Stimulated activated effector memory CD8-positive, alpha-beta T cell treated with anti-CD3 and anti-CD28 coated beads, Interleukin-12 subunit alpha, Interleukin-12 subunit beta, amount 100 ng/mL, for 72 hours (primary cell): ENCODE measurements around the gene RTN1.

Experiments used
- ATAC-seq: fragments of 150-1000 bp; cut with Tn5 transposase; 2 replicates; pipeline ENCODE4 v1.10.0; 2021
- DNase-seq, 2 donors: peaks; one replicate each; pipeline ENCODE4 v3.0.0; 2021 to 2022; ENCODE audit warnings: low spot score in 2 of 2
- H3K27ac Mint-ChIP-seq: one replicate; pipeline ENCODE4 v1.8.0; 2022; ENCODE audit warnings: mild to moderate bottlenecking, mixed read lengths
- H3K36me3 Mint-ChIP-seq: one replicate; pipeline ENCODE4 v1.8.0; 2022; ENCODE audit warnings: mild to moderate bottlenecking, mixed read lengths
- H3K4me1 Mint-ChIP-seq: one replicate; pipeline ENCODE4 v1.8.0; 2022; ENCODE audit warnings: mixed read lengths
- H3K4me3 Mint-ChIP-seq: one replicate; pipeline ENCODE4 v1.8.0; 2022; ENCODE audit warnings: mild to moderate bottlenecking, mixed read lengths
- H3K9me3 Mint-ChIP-seq: one replicate; pipeline ENCODE4 v1.8.0; 2022; ENCODE audit warnings: mixed read lengths

The RTN1 gene

DNA sequence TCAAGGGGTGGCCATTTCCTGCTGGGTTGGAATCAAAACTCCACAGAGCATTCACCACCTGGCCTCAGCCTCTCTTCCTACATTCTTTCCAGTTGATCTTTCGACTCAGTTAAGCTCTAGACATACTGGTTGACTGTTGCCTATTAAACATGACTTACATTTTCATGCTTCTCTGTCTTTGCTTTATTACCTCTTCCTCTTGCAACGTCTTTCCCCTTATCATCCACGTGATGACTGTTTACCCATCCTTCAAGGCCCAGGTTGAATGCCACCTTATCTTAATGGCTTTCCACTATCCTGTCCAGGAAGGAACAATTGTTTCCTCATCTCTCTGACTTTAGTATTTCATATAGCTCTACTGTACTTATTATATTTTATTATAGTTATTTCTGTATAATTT is 269.5 kb downstream of the RTN1 start:
- no peak overlapping the region for H3K27ac Mint-ChIP-seq
- DNase-seq (no peak), ATAC-seq (no peak)
- H3K4me1 Mint-ChIP-seq = no peaks in the 10 kb centered on the region
- no peaks in the 10 kb centered on the region for H3K9me3 Mint-ChIP-seq
- H3K4me3 Mint-ChIP-seq = no peak overlapping the region
- no peaks in the 10 kb centered on the region for H3K36me3 Mint-ChIP-seq

DNA sequence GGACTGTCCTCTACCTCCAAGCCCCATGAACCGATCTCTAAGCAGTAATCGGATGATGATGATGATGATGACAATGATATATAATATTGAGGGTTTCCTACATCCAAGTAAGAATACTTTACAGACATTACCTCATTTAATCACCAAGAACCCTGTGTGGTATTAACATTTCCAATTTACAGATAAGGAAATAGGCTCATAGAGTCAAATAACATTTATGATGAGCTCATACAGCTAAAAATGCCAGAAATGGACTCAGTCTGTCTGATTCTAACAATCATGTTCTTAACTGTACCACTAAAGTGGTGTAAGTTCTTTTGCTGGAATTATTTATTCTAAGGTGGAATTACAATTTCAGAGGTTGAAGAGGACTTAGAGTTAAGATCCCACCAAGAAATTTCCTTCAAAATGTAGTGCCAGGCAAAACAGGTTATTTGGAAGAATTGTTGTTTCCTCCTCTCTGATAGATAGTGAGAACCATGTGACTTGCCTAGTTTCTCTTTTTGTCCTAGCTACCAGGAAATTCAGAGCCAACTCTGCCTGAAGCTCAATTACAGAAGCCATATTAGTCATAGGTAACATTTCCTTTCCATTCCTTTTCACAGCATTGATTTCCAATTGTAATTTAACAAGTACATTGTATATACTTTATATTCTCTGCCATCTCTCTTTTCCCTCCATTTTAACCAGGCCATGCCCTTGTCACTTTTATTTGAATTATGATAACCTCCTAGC is 270.2 kb downstream of the RTN1 start:
- H3K9me3 Mint-ChIP-seq = no peaks in the 10 kb centered on the region
- H3K27ac Mint-ChIP-seq = no peak overlapping the region
- no peaks in the 10 kb centered on the region for H3K4me1 Mint-ChIP-seq
- no peak overlapping the region for H3K4me3 Mint-ChIP-seq
- no peak for ATAC-seq
- no peak for DNase-seq
- no peaks in the 10 kb centered on the region for H3K36me3 Mint-ChIP-seq

DNA sequence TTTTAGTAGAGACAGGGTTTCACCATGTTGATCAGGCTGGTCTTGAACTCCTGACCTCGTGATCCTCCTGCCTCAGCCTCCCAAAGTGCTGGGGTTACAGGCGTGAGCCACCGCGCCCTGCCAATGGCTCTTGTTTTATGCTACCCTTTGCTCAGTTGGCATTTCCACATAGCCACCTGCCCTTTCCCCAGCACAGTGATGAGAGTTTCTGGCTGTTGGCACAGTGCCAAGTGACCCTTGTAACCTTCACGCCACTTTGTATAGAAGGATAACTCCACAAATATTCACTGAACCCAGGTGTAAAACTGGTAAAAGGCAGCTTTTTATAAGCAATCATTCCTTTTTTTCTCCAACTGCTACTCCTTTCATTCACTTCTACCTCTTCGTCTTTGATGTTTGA is 275.5 kb downstream of the RTN1 start:
- DNase-seq = no peak
- no peaks in the 10 kb centered on the region for H3K4me1 Mint-ChIP-seq
- H3K4me3 Mint-ChIP-seq = no peak overlapping the region
- no peak overlapping the region for H3K27ac Mint-ChIP-seq
- peaks cover 3% of the 10 kb centered on the region for H3K9me3 Mint-ChIP-seq
- no peak for ATAC-seq
- no peaks in the 10 kb centered on the region for H3K36me3 Mint-ChIP-seq

DNA sequence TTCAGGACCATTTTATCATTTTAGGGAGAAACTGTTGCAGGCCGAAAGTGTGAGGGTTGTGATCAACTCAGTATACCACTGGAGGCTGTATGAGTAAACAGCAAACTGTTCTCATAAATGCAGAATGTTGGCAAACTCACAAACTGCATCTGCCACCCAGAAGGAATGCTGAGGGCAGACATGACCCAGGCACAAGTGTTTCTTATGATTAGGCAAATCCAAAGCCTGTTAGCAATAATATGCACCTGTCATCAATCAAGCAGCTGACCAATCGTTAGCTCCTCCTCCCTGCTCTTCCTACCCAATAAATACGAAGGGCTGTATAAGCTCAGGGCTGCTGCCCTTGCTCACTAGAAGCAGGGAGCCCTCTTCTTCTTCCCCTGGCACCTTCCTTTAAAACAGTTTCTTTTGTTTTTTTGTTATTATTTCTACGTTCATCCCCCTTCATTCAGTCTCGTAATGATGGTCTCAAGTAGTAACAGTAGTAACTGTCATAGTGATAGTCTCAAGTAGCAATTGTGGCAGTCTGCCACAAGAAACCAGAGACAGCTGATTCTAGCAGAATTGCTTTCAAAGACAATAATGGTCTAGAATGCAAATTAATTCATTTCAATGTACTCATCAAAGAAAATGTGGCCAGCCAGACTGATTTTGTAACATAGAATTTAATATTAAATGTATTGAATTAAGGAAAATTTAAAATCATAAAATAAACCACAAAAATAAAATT is 278.8 kb downstream of the RTN1 start:
- no peaks in the 10 kb centered on the region for H3K36me3 Mint-ChIP-seq
- H3K4me3 Mint-ChIP-seq = no peak overlapping the region
- no peaks in the 10 kb centered on the region for H3K4me1 Mint-ChIP-seq
- peaks cover 3% of the 10 kb centered on the region for H3K9me3 Mint-ChIP-seq
- DNase-seq (no peak), ATAC-seq (no peak)
- no peak overlapping the region for H3K27ac Mint-ChIP-seq

DNA sequence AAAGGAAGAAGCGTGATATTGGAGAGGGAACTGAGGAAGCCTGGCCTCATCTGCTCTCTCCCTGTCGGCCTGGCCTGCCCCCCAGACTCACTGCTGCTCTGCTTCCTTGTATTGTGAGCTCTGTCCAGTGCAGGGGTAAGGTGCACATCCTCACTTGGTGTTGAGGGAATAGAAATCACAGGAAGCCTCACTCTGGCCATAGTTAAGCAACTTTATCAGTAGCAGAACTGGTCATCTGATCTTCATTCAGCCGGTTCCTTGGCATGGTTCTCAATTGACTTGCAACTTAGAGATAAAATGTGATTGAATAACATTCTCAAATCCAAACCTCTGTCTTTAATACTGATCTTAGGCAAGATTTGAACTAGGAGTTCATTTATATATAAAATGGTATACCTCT is 282.5 kb downstream of the RTN1 start:
- Mint-ChIP-seq H3K9me3 (peaks cover 3% of the 10 kb centered on the region), H3K4me3 (no peak overlapping the region), H3K4me1 (peaks cover 12% of the 10 kb centered on the region), H3K36me3 (no peaks in the 10 kb centered on the region), H3K27ac (no peak overlapping the region)
- DNase-seq = no peak
- no peak for ATAC-seq

DNA sequence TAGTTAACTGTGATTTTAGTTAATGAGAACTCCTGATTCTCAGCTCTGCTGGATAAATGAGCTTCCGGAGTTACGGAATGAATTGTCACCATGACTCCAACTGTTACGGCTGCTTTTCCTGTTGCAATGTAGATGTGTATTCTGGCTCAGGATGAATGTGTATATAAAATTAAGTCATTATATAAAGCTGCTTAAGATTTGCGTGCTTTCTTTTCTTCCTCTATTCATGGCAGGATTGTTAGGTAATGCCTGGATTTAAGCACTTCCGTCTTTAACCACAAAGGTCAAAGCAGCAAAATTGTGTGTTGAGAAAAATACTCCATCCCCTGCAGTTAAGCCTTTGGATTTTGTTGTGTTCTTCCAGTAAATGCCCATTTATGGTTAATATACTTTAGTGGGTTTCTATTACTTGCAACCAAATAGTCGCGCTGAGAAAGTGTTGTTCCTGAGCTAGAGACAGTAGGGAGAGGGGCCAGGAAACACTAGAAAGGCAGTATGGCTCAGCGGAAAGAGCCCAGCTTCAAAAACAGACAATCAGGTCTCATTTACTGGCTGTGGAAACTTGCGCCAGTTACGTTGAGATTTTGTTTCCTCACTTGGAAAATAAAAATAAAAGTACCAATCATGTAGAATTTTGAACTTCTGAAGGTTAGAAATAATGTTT is 284.6 kb downstream of the RTN1 start:
- no peak for DNase-seq
- no peaks in the 10 kb centered on the region for H3K36me3 Mint-ChIP-seq
- H3K4me1 Mint-ChIP-seq = peaks cover 12% of the 10 kb centered on the region
- no peak overlapping the region for H3K4me3 Mint-ChIP-seq
- no peak for ATAC-seq
- no peaks in the 10 kb centered on the region for H3K9me3 Mint-ChIP-seq
- no peak overlapping the region for H3K27ac Mint-ChIP-seq

- Mint-ChIP-seq H3K4me1 (peaks cover 12% of the 10 kb centered on the region), H3K9me3 (no peaks in the 10 kb centered on the region), H3K4me3 (no peak overlapping the region), H3K36me3 (no peaks in the 10 kb centered on the region), H3K27ac (no peak overlapping the region)
- ATAC-seq (no peak), DNase-seq (no peak)
Measured at GRCh38 chr14:59583755-59584154, 286.8 kb downstream of the RTN1 start.

DNA sequence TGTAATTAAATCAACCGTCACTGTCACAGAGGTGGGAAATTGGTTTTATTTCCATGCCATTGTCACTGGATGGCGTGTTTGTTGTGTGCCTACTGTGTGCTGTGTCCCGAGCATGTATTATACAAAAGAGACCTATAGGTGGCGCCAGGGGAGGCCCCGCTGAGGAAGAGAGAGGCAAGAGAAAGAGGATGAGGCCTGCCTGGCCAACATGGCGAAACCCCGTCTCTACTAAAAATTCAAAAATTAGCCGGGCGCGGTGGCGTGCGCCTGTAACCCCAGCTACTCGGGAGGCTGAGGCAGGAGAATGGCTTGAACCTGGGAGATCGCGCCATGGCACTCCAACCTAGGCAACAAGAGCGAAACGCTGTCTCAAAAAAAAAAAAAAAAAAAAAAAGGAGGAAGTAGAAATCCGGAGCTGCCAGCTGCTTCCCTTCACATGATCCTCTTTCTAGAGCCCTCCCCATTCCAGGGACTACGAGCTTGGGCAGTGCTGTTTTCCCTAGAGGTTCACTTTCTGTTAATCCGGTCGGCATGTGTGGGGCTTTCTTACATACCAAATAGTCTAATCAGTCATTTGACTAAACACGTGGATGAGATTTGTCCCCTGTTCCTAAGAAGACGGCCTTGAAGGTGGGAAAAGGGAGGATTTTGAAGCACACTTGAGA is 287.6 kb downstream of the RTN1 start:
- ATAC-seq (no peak), DNase-seq (no peak)
- Mint-ChIP-seq H3K9me3 (no peaks in the 10 kb centered on the region), H3K4me1 (peaks cover 12% of the 10 kb centered on the region), H3K36me3 (no peaks in the 10 kb centered on the region), H3K4me3 (no peak overlapping the region), H3K27ac (no peak overlapping the region)

DNA sequence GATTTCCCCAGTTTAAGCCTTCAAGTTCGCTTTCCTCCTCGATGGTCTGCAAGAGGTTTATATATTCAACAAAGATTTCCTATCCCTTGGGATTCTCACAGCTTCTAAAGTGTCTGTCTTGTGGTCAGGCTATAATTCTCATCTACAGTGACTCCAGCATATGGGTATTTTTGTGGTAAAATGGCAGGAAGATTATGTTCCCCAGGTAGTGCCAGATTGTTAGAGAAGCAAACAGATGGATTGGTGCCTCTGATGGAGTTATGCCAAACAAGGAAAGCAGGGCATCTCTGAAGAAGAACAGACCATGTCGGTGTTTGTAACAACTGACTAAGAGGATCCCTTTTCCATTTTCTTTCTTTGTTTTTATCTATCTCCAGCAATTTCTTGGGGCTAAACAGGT is 288.4 kb downstream of the RTN1 start:
- Mint-ChIP-seq H3K36me3 (no peaks in the 10 kb centered on the region), H3K9me3 (no peaks in the 10 kb centered on the region), H3K27ac (no peak overlapping the region), H3K4me3 (no peak overlapping the region), H3K4me1 (peaks cover 12% of the 10 kb centered on the region)
- ATAC-seq = no peak
- no peak for DNase-seq

GRCh38 chr14:59580911-59581310 is 289.7 kb downstream of the RTN1 start:
- H3K27ac Mint-ChIP-seq = no peak overlapping the region
- H3K36me3 Mint-ChIP-seq = no peaks in the 10 kb centered on the region
- no peak overlapping the region for H3K4me3 Mint-ChIP-seq
- H3K9me3 Mint-ChIP-seq = no peaks in the 10 kb centered on the region
- no peak for DNase-seq
- ATAC-seq = no peak
- H3K4me1 Mint-ChIP-seq = peaks cover 19% of the 10 kb centered on the region

GRCh38 chr14:59576332-59577294 is 294.0 kb downstream of the RTN1 start, which contains the start of gene CCDC175:
Gene CCDC175 (minus strand): TSS chr14:59576812. CDS start chr14:59576775, 37 bp downstream.
- H3K9me3 Mint-ChIP-seq = no peaks in the 10 kb centered on the region
- ATAC-seq = peak; percentile 97
- H3K4me3 Mint-ChIP-seq = peak within 1 kb of the TSS; percentile 71
- H3K27ac Mint-ChIP-seq = no peak within 1 kb of the TSS
- peaks cover 11% of the 10 kb centered on the region for H3K4me1 Mint-ChIP-seq
- peak; percentile 65 to 86 for DNase-seq
- H3K36me3 Mint-ChIP-seq = no peaks in the 10 kb centered on the region

GRCh38 chr14:59570122-59570521 is 300.5 kb downstream of the RTN1 start:
- H3K27ac Mint-ChIP-seq = no peak overlapping the region
- H3K9me3 Mint-ChIP-seq = no peaks in the 10 kb centered on the region
- no peaks in the 10 kb centered on the region for H3K36me3 Mint-ChIP-seq
- ATAC-seq = peak; percentile 37
- no peak overlapping the region for H3K4me3 Mint-ChIP-seq
- no peak for DNase-seq
- H3K4me1 Mint-ChIP-seq = no peaks in the 10 kb centered on the region

- no peaks in the 10 kb centered on the region for H3K4me1 Mint-ChIP-seq
- no peaks in the 10 kb centered on the region for H3K36me3 Mint-ChIP-seq
- ATAC-seq = no peak
- H3K27ac Mint-ChIP-seq = no peak overlapping the region
- no peak overlapping the region for H3K4me3 Mint-ChIP-seq
- no peaks in the 10 kb centered on the region for H3K9me3 Mint-ChIP-seq
- DNase-seq = no peak
Measured at GRCh38 chr14:59566725-59567124, 303.9 kb downstream of the RTN1 start.

- no peaks in the 10 kb centered on the region for H3K4me1 Mint-ChIP-seq
- H3K36me3 Mint-ChIP-seq = no peaks in the 10 kb centered on the region
- no peaks in the 10 kb centered on the region for H3K9me3 Mint-ChIP-seq
- ATAC-seq (no peak), DNase-seq (no peak)
- no peak overlapping the region for H3K27ac Mint-ChIP-seq
- no peak overlapping the region for H3K4me3 Mint-ChIP-seq
Measured at GRCh38 chr14:59566296-59566695, 304.3 kb downstream of the RTN1 start.
